Peyer's patch (tissue), 4 donors: ENCODE results near the gene NLRP13.

Source experiments
- CTCF ChIP-seq, 6 experiments: fragments of 450-650 bp in 4 of 6; fragments of 200-600 bp in 2 of 6; sonication (generic) in 1 of 6; IDR thresholded peaks; one replicate each; pipeline ENCODE4 v1.5.1; 2017 to 2019; ENCODE audit warnings: antibody characterized with exemption in 6 of 6, mild to moderate bottlenecking in 3 of 6, moderate library complexity in 1 of 6
- POLR2A ChIP-seq, 2 donors: fragments of 450-650 bp; IDR thresholded peaks; one replicate each; pipeline ENCODE4 v1.5.1; 2017; ENCODE audit warnings: antibody characterized with exemption in 2 of 2, mild to moderate bottlenecking in 2 of 2, moderate library complexity in 2 of 2

GRCh38 chr19:55923556-55923955, 8.6 kb downstream of the NLRP13 start:
- no peak for TF ChIP-seq CTCF (IDR thresholded peaks at IDR 0.05)
- TF ChIP-seq POLR2A (IDR thresholded peaks at IDR 0.05), result no peak
